Activated gamma-delta T cell (primary cell): ENCODE data around the gene ASAP2.

Source experiments
- DNase-seq: peaks from one replicate; lab custom pipeline; 2025; lab: John Stamatoyannopoulos, UW
- total RNA-seq, 2 donors: gene quantifications; one replicate each; lab custom pipeline; 2026; lab: John Stamatoyannopoulos, UW

ASAP2 gene
- 0.10 to 1.1 reads per million in 2 donors for total RNA-seq

- DNase-seq = no peak
These were observed at the start of gene ASAP2 for GRCh38 chr2:9205963-9206948. Gene ASAP2 (plus strand): TSS chr2:9206812. CDS start chr2:9207105, 293 bp downstream.

- no peak for DNase-seq
These were observed 47.5 kb upstream of the ASAP2 start for GRCh38 chr2:9158786-9159779.

- no peak for DNase-seq
These were observed 45.9 kb upstream of the ASAP2 start for GRCh38 chr2:9160732-9161131.

DNA sequence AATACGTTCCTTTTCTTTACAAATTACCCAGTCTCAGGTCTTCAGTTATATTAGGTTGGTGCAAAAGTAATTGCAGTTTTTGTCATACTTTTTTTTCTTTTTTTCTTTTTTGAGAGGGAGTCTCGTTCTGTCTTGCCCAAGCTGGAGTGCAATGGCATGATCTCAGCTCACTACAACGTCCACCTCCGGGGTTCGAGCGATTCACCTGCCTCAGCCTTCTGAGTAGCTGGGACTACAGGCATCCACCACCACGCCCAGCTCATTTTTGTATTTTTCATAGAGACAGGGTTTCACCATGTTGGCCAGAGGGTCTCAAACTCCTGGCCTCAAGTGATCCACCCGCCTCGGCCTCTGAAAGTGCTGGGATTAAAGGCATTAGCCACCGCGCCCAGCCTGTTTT is 43.8 kb upstream of the ASAP2 start:
- DNase-seq = no peak

DNA sequence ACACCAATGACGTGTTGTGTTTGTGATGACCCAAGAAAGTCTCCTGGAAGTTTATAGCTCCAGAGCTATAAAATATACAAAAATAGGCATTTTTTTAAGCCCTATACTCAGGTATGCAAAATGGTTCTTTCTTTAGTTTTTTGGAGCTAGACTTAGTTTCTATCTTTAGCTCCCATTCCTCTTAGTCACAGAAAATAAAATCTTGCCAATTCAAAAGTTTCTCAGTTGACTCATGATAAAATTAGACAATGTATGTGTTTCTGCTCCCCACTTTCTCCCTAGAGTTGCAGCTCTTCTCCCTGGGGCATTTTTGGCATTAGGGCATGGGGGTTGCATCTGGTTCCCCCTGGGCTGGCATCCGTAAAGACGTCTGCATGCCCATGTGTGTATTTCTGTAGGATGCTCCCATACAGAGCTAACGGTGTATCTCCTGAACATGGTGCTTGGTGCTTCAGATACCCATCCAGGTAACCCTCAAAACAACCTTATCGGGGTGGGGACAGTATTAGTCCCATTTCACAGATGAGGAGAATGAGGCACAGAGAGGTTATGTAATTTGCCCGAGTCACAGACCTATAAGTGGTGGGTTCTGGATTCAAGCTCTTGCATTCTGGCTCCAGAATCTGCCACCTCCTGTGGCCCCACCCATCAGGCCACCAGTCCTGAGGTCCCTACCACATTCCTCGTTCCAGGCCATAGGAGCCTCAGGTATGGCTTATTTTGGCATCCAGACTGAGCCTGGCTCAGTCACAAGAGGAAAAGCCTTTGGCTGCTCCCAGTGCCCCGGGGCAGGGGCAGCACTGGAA is 43.1 kb upstream of the ASAP2 start:
- DNase-seq = no peak

DNA sequence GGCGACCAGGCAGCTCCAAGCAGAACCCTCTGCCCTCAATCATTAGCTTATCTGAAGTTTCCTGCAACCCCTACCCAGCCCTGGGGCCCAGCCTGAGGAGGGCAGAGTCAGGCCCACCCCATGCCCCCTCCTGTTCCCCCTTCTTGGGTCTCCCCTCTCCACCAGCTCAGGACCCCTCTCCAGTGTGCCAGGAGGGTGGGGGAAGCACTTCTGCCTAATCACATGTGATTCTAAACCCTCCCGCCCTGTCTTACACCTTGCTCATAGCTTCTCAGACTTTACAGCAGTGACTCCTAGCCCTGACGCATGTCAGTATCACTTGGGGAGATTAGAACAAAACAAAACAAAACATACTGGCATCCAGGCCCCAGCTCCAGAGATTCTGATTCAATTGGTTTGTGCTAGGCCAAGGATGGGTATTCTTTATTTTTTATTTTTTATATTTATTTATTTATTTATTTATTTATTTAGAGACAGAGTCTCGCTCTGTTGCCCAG is 42.5 kb upstream of the ASAP2 start:
- no peak for DNase-seq

DNA sequence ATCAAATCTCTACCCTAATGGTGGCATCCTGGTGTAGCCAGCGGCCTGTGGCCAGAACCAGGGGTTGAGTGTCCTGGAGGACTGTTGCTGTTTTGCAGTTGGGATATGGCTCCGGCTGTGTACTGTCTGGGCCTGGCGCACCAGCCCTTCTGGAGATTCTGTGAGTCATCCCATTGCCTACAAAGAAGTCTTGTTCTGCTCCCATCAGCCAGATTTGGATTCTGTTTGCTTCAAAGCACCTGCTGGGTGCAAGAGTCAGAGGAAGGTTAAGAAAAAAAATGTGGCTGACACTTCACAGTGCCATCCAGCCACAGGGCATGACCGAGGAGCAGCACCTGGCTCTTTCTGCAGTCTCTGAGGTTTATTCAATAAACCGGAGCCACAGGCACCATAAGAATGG is 41.0 kb upstream of the ASAP2 start:
- DNase-seq = no peak

DNA sequence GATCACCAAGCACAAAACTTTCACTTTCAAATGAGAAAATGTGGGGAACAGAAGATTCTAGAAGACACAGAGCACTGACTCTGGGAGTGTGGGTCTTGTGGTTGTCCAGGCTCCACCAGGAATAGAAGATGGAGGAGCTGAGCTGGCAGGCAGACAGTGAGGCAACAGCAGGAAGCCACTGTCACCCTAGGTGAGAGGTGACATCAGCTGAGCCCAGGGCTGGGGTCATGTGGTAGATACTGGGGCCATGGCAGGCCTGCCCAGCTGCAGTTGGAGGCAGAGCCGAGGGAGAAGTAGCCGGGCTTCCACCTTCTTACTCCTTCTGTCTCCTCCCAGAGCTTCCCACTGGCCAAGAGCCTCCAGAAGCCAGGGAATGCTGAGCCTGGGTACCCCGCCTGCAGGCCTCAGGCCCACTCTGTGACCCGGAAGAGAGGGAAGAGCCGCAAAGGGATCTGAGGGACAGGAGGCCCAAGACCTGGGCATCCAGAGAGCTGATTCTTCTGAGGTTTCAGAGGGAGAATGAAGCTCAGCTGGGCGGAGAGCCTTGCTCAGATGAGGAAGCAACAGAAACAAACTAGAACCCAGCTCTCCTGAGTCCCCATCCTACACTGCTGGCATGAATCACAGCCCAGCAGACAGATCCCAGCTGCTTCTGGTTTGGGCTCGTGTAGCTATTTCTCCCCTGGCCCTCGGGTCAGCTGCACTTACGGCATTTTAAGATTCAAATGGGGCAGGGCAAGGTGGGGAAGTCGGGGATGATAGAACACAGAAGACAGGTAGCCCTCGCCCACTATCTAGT is 39.8 kb upstream of the ASAP2 start:
- no peak for DNase-seq

- DNase-seq = no peak
These were observed 38.6 kb upstream of the ASAP2 start for GRCh38 chr2:9167718-9168657.

DNA sequence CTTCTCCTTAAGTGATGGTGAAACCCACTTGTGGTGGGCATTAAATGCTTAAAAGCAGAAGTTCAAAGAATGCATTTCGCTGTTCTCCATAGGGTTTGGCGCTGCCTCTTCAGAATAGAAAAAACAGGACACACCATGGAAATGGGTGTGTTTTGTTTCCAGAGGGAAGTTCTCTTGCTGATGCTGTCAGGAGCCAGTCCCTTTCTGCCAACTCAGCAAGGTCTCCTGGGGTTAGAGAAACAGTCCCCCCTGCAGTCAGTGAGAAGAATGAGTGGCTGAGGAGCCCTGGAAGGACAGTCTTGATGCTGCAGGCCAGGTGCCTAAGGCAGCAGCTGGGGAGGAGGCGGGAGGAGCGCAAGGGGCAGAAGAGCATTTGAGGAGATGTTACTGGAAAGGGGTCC is 37.8 kb upstream of the ASAP2 start:
- DNase-seq = no peak

GRCh38 chr2:9169349-9170107 is 37.1 kb upstream of the ASAP2 start:
- no peak for DNase-seq

- DNase-seq = no peak
These were observed 36.0 kb upstream of the ASAP2 start for GRCh38 chr2:9170458-9171130.

- DNase-seq = no peak
These were observed 31.7 kb upstream of the ASAP2 start for GRCh38 chr2:9174771-9175437.

DNA sequence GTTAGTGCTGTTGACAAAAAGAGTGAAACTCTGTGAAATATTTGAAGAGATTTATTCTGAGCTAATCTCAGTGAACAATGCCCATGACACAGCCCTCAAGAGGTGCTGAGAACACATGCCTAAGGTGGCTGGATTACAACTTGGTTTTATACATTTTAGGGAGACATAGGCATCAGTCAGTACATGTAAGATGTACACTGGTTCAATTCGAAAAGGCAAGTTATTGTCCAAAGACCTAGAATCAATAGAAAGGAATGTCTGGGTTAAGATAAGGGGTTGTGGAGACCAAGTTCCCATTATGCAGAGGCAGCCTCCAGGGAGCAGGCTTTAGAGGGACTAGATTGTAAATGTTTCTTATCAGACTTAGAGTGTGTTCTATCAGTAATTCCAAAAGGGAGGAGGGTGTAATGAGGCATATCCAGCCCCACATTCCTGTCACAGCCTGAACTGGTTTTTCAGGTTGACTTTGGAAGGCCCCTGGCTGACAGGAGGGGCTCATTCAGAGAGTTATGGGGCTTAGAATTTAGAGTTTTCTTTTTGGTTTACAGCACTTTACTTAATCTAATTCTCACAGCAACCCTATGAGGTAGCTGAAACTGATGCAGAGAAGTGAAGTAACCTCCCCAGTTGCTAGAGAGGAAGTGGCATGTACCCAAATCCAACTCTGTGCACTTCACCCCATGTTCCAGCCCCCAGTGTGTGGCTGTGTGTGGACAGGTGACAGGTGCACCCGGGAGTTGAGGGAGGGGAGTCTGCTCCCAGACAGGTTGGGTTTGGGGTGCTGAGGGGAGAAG is 28.3 kb upstream of the ASAP2 start:
- DNase-seq = no peak

GRCh38 chr2:9178904-9179571 is 27.6 kb upstream of the ASAP2 start:
- DNase-seq = no peak

GRCh38 chr2:9179572-9180201 is 26.9 kb upstream of the ASAP2 start:
- DNase-seq = no peak
